LHCN-M2 (cell line): ENCODE results near the gene PRDM2. TPM values are rescaled to one million over a fixed set of nuclear protein-coding genes. Genes with fewer than 3 reads are reported as not detected.

Source experiments
- DNase-seq: peaks from one replicate; pipeline ENCODE4 v3.0.0-alpha.2; 2012; ENCODE audit warnings: low read depth
- total RNA-seq: library from RNA; depleted of rRNA; stranded (reverse); fragments of >200 nt; gene quantifications from 2 replicates; pipeline ENCODE4 v1.2.3, GENCODE V29; 2014

Gene PRDM2
- total RNA-seq, 1 experiment from 2014 or later: 12.3 TPM

- no peak for DNase-seq
Measured at GRCh38 chr1:13814131-13814530, 114.1 kb downstream of the PRDM2 start.

GRCh38 chr1:13816016-13816760, 116.2 kb downstream of the PRDM2 start:
- DNase-seq: no peak

DNA sequence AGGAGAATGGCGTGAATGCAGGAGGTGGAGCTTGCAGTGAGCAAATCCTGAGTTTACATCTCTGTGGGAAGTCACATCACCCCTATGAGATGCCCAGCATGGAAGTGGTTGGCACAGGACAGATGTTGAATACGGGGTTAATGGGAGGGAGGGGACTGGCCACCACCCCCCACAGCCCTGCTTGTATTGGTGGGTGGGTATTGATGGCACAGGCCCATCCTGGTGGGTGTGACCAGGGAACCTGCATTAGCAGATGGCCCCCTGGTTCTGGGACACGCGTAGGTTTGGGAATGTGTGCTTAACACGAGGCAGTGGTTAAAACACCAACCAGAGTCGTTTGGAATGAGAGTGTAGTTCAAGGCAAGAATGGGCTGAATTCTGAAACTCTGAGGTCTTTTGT, 117.9 kb downstream of the PRDM2 start:
- DNase-seq: no peak

- no peak for DNase-seq
Measured at GRCh38 chr1:13818926-13819325, 118.9 kb downstream of the PRDM2 start.

DNA sequence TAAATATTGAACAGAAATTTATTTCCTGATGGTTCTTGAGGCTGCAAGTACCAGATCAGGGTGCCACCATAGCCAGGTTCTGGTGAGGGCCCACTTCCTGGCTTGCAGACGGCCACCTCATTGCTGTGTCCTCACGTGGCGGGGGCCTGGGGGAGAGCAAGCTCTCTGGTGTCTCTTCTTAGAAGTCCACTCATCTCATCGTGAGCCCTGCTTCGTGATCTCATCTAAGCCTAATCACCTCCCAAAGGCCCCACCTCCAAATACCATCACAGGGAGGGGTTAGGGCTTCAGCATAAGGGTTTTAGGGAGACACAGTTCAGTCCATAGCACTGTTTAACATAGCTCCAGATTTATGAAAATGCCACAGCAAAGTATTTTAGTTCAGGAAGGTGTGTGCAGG, 119.7 kb downstream of the PRDM2 start:
- no peak for DNase-seq

- no peak for DNase-seq
Measured at GRCh38 chr1:13820055-13820454, 120.1 kb downstream of the PRDM2 start.

DNA sequence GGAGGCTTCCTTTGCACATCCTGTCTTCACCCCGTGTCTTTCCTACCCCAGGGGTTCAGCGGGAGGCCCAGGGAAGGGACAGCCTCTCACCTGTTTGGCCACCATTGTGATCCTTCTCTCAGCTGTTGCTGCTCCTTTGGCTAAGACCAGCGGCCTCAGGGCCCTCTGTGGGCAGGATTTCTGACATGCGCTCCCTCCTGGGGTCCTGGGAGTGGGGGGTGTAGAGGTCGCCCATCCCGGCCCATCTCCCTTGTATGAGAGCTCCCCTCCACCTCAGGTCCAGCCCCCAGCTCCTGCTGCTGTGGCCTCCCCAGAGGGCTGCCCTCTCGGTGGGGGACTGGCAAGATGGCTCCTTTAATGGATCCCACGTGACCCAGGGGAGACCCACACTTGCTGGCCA, 120.5 kb downstream of the PRDM2 start:
- no peak for DNase-seq

- DNase-seq: no peak
Measured at GRCh38 chr1:13823126-13823880, 123.3 kb downstream of the PRDM2 start.

DNA sequence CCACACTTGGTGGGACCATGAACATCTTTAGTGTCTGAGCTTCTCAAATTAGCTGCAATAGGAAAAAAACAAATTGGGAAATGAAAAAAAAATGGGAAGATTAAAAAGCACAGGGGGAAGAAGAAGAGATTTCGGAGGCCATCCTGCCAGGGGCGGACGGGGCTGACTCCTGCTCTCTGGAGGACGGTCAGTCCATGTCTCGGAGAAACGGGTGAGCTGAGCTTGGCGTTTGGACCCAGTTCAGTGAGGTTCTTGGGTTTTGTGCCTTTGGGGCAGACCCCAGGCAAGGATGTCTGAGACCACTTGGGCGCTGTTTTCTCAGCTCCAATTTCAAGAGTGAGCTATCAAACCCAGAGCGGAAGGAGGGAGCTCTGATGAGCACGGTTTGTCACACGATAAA, 123.9 kb downstream of the PRDM2 start:
- no peak for DNase-seq

GRCh38 chr1:13824626-13825025, 124.6 kb downstream of the PRDM2 start:
- no peak for DNase-seq

DNA sequence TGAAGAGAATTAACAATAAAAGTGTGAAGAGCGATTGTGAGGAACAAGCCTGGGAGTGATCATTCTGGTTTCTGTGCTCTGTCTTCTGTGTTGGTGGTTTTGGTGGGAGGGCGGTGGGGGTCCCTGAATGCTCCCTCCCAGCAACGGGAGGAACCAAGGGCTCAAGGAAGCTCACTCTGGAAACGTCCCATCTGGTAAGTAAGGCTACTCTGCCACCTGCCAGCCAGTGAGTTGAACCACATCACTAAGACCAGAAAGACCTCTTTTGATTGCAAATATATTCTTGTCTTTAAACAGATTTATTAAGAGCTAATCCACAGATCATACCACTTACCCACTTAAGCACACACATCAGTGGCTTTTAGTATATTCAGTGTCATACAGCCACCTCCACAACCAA, 125.0 kb downstream of the PRDM2 start:
- no peak for DNase-seq

DNA sequence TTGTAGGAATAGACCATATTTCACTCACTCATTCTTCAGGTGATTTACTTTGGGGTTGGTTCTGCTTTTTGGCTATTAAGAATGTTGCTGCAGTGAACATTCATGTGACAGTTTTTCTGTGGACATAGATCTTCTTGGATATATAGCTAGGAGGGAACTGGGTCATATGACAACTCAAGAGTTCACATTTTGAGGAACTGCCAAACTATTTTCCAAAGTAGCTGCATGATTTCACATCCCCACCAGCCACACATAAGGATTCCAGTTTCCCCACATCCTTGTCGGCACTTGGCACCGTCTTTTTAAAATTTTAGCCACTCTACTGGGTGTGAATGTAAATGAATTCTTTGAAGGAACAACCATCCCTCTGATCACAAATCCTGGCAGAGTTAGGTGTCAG, 126.0 kb downstream of the PRDM2 start:
- no peak for DNase-seq

GRCh38 chr1:13826591-13826990, 126.6 kb downstream of the PRDM2 start:
- no peak for DNase-seq

DNA sequence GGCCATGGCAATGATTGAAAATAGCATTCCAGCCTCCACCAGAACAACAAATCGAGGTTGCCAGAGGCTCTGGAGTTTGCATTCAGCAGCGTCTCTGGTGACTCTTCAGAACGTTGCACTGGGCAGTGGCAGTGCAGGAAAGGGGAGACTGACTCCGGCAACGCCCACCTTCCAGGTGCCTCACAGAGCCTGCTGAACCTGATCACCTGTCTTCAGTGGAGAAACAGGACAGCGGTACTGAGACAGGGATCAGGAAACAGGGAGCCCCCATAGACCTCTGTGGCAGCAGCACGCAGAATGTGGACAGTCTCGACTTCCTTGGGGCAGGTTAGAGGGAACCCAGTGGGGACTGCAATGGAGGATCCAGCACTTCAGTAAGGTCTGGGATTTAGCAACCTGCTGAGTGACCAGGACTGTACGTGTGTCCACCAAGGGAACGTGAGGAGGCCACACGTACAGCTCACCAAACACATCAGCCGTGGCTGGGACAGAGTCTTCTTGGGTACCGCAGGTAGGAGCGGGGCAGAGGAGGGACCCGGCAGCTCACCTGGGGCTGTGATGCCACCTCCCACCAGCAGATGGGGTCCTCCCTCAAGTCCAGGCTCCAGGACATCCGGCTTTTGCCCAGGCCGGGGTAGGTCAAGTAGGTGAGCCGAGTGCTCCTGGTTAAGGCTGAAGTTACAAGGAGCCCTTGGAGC, 128.6 kb downstream of the PRDM2 start:
- no peak for DNase-seq

- no peak for DNase-seq
Measured at GRCh38 chr1:13829152-13829769, 129.3 kb downstream of the PRDM2 start.

GRCh38 chr1:13830170-13830569, 130.2 kb downstream of the PRDM2 start:
- DNase-seq: no peak

DNA sequence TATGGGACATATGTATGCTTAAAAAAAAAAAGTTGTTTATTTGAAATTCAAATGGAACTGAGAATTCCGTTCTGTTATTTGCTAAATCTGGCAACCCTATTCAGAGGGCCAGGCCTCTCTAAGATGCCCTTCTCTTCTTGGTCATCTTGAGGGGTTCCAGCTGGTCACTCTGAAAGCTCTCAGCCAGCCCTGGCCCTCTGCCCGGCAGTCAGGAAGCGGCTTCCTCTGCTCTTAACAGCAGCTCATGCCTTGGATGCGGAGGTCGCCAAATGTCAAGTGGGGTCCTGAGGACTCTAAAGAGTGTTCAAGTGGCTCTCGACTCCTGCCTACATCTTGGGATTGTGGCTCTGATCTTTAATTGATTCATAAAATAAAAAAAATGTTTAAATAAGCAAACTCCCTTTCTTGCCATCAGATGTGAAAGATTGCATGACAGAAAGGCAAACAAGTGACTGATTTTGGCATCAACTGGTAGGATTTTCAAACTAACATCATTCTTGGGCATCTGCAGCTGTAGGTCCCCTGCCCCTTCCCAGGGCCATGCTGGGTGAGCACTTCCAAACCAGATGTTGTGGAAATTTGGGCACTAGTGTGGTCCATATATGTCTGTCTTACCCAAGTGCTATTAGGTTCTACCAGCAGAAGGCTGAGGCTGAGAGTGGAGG, 130.8 kb downstream of the PRDM2 start:
- no peak for DNase-seq

DNA sequence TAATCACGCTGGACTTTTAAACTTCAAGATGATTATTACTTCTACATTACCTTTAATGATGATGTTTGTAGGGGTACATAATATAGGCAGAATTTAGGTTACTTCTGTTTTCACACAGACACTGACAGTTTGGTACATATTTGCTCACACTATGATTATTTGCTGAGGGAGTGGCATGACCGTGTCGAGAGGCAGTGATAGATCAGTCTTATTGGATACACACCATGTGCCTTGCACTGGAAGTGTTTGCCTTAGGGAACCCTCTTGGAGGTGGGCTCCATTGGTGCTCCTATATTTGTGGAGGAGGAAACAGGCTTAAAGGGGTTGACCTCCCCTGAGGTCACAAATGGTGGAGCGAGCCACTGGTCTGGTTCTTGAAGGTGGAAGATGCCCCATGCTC, 132.1 kb downstream of the PRDM2 start:
- no peak for DNase-seq

GRCh38 chr1:13832536-13832935, 132.5 kb downstream of the PRDM2 start:
- DNase-seq: no peak

- DNase-seq: no peak
Measured at GRCh38 chr1:13836136-13836535, 136.1 kb downstream of the PRDM2 start.

- DNase-seq: no peak
Measured at GRCh38 chr1:13836631-13837030, 136.6 kb downstream of the PRDM2 start.

- DNase-seq: no peak
Measured at GRCh38 chr1:13838236-13838635, 138.2 kb downstream of the PRDM2 start.
